HepG2 (cell line): Measurements from ENCODE around the gene HNRNPF. TPM values are rescaled to one million over a fixed set of nuclear protein-coding genes. Genes with fewer than 3 reads are reported as not detected.

Experiments used
- ARID2 ChIP-seq: sonication (generic); formaldehyde crosslinking; IDR thresholded peaks from 2 replicates; pipeline ENCODE4 v1.8.1; 2022; ENCODE audit warnings: mild to moderate bottlenecking, missing genetic modification reagents, borderline replicate concordance
- ESRRA ChIP-seq: sonication (generic); formaldehyde crosslinking; IDR thresholded peaks from 2 replicates; pipeline ENCODE4 v1.5.1; 2020; ENCODE audit warnings: mild to moderate bottlenecking, low read depth, missing genetic modification reagents
- ETV6 ChIP-seq: sonication (generic); formaldehyde crosslinking; conservative IDR thresholded peaks from 2 replicates; pipeline ENCODE4 v1.4.0; 2020; ENCODE audit warnings: missing genetic modification reagents
- FOXC1 ChIP-seq: sonication (generic); formaldehyde crosslinking; IDR thresholded peaks from 2 replicates; pipeline ENCODE4 v1.8.0; 2022; ENCODE audit warnings: mild to moderate bottlenecking, missing genetic modification reagents, borderline replicate concordance
- HES4 ChIP-seq: sonication (generic); formaldehyde crosslinking; IDR thresholded peaks from 2 replicates; pipeline ENCODE4 v1.9.0; 2021; ENCODE audit warnings: mild to moderate bottlenecking, missing genetic modification reagents, borderline replicate concordance
- IRF1 ChIP-seq: sonication (generic); formaldehyde crosslinking; IDR thresholded peaks from 2 replicates; pipeline ENCODE4 v1.4.0; 2020; ENCODE audit warnings: low read depth, mild to moderate bottlenecking, missing genetic modification reagents
- PITX1 ChIP-seq: sonication (generic); formaldehyde crosslinking; IDR thresholded peaks from 2 replicates; pipeline ENCODE4 v1.5.1; 2020; ENCODE audit warnings: mild to moderate bottlenecking, missing genetic modification reagents
- RERE ChIP-seq: IDR thresholded peaks from 2 replicates; pipeline ENCODE4 v1.6.1; 2016; ENCODE audit warnings: low read depth, missing genetic modification reagents, missing compliant biosample characterization
- SMAD9 ChIP-seq: sonication (generic); formaldehyde crosslinking; IDR thresholded peaks from 2 replicates; pipeline ENCODE4 v1.5.1; 2020; ENCODE audit warnings: mild to moderate bottlenecking, missing genetic modification reagents
- SRF ChIP-seq: IDR thresholded peaks from 2 replicates; pipeline ENCODE4 v1.6.1; 2011; ENCODE audit warnings: mild to moderate bottlenecking, low read depth, low read length, moderate library complexity
- TRAFD1 ChIP-seq: sonication (generic); formaldehyde crosslinking; IDR thresholded peaks from 2 replicates; pipeline ENCODE4 v1.5.1; 2020; ENCODE audit warnings: missing genetic modification reagents, mild to moderate bottlenecking, borderline replicate concordance
- ZBED4 ChIP-seq: sonication (generic); formaldehyde crosslinking; IDR thresholded peaks from 2 replicates; pipeline ENCODE4 v1.4.0; 2020; ENCODE audit warnings: missing genetic modification reagents, borderline replicate concordance
- ZFP90 ChIP-seq: sonication (generic); formaldehyde crosslinking; IDR thresholded peaks from 2 replicates; pipeline ENCODE4 v1.8.0; 2022; ENCODE audit warnings: missing genetic modification reagents, mild to moderate bottlenecking, inconsistent platforms, borderline replicate concordance
- ZNF350 ChIP-seq: sonication (generic); formaldehyde crosslinking; IDR thresholded peaks from 2 replicates; pipeline ENCODE4 v1.4.0; 2020; ENCODE audit warnings: mild to moderate bottlenecking, low read depth, missing genetic modification reagents, borderline replicate concordance
- ZNF501 ChIP-seq: sonication (generic); formaldehyde crosslinking; IDR thresholded peaks from 2 replicates; pipeline ENCODE4 v1.5.1; 2020; ENCODE audit warnings: mild to moderate bottlenecking, moderate library complexity, missing genetic modification reagents
- ZNF768 ChIP-seq: sonication (generic); formaldehyde crosslinking; IDR thresholded peaks from 2 replicates; pipeline ENCODE4 v1.4.0; 2020; ENCODE audit warnings: missing genetic modification reagents
- polyA plus RNA-seq, 8 experiments: library from polyadenylated mRNA; depleted of rRNA in 3 of 8; stranded (reverse) in 7 of 8; unstranded in 1 of 8; fragments of >200 nt; fragmentation: Illumina TruSeq in 4 of 8; extraction: Trizol in 4 of 8; gene quantifications; 2 replicates each; pipeline versions ENCODE4 v1.2.1 to v1.2.3, GENCODE V29; 2011 to 2016; ENCODE audit warnings: low read depth in 4 of 8, missing spikeins in 1 of 8, mixed read lengths in 1 of 8; ENCODE audit not compliant: insufficient read depth in 1 of 8
- total RNA-seq, 5 experiments: library from RNA; depleted of rRNA; stranded (reverse); fragments of >200 nt; fragmentation: Illumina TruSeq; extraction: Trizol; gene quantifications; 2 replicates each; pipeline ENCODE4 v1.2.3, GENCODE V29; 2016; ENCODE audit warnings: low read depth in 1 of 5

The HNRNPF gene
- total and polyA plus RNA-seq, 2 of the 13 experiments (the other 11 are each of a cell fraction or from before 2014, with no cell fraction given): 166 to 308 TPM

- TF ChIP-seq ZBED4: no peak
- TF ChIP-seq SRF: no peak
- TF ChIP-seq RERE (CRISPR knock-in tag): no peak
- no peak for TF ChIP-seq TRAFD1 (CRISPR knock-in tag)
- no peak for TF ChIP-seq ARID2 (CRISPR knock-in tag)
- no peak for TF ChIP-seq SMAD9
- TF ChIP-seq ZNF768: no peak
- no peak for TF ChIP-seq ZNF501 (CRISPR knock-in tag)
- TF ChIP-seq PITX1 (CRISPR knock-in tag): no peak
- no peak for TF ChIP-seq ETV6
- no peak for TF ChIP-seq HES4 (CRISPR knock-in tag)
- no peak for TF ChIP-seq FOXC1 (CRISPR knock-in tag)
- no peak for TF ChIP-seq ZFP90
- TF ChIP-seq ZNF350 (CRISPR knock-in tag): peak; percentile 35; the same call in 1 of the 2 replicates
- TF ChIP-seq IRF1: no peak
- no peak for TF ChIP-seq ESRRA (CRISPR knock-in tag)
These were observed 60.3 kb downstream of the HNRNPF start (continued) for GRCh38 chr10:43348511-43349312.
